ENCODE measurements around the gene F2RL3. TPM values are rescaled to one million over a fixed set of nuclear protein-coding genes. Genes with fewer than 3 reads are reported as not detected.

Gene F2RL3
- total and polyA plus RNA-seq, 7 donors, result 0.69 to 3.9 (median 1.9) TPM

DNA sequence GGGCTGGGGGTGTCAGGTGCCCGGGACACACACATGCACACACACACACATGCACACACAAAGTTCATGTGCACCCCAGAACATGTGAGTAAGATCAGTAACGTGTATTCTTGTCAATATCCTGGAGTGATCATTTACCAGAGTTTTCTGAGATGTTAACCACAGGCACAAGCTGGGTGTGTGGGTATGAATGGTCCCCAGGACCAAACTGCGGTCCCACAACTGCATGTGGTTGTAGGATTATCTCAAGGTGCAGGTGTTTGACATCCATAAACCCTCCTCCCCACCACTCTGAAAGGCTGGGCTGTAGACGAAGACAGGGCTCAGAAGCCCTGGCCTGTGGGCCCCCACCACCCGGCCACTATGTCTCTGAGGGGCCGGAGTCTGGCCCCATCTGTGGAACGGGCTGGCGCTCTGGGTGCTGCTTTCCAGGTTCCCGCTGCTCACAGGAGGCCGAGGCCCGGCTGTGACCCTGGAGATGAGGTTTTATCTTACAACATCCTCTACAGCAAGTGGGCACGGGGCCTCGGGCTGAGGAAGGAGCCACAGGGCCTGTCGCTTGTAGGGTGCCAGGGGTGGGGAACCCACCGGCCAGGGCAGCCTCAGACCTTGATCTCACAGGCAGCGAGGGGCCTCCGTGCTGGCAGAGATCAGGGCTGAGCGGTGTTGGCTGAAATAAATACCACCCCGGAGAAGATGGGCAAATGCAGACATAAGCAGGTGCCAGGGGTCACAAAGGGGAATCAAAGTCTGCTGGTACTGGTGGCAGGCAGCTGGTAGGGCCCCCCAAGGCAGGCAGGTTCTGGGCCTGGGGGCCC is 4.3 kb downstream of the F2RL3 start:
- TF ChIP-seq, protein P1, sequence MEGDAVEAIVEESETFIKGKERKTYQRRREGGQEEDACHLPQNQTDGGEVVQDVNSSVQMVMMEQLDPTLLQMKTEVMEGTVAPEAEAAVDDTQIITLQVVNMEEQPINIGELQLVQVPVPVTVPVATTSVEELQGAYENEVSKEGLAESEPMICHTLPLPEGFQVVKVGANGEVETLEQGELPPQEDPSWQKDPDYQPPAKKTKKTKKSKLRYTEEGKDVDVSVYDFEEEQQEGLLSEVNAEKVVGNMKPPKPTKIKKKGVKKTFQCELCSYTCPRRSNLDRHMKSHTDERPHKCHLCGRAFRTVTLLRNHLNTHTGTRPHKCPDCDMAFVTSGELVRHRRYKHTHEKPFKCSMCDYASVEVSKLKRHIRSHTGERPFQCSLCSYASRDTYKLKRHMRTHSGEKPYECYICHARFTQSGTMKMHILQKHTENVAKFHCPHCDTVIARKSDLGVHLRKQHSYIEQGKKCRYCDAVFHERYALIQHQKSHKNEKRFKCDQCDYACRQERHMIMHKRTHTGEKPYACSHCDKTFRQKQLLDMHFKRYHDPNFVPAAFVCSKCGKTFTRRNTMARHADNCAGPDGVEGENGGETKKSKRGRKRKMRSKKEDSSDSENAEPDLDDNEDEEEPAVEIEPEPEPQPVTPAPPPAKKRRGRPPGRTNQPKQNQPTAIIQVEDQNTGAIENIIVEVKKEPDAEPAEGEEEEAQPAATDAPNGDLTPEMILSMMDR (IDR thresholded peaks at IDR 0.05), result no peak
- no peak for TF ChIP-seq POLR2A (IDR thresholded peaks at IDR 0.05)
- no peak for TF ChIP-seq EP300 (IDR thresholded peaks at IDR 0.05)
- TF ChIP-seq POLR2AphosphoS5 (IDR thresholded peaks at IDR 0.05), result no peak
- intact Hi-C loops (cut with DNase I), result no loop called here
- WGBS, 2 donors, result 70 to 81% methylated on average over 19 of the region's 19 CpGs
- H3K9me3 ChIP-seq, result no peaks in the 10 kb centered on the region
- H3K4me1 ChIP-seq, result peaks cover 0 to 32% (median 14%) of the 10 kb centered on the region in 4 donors
- no peaks in the 10 kb centered on the region for H3K36me3 ChIP-seq
- H3K4me3 ChIP-seq, result no peak overlapping the region
- DNase-seq, result no peak
- H3K27ac ChIP-seq, result no peak overlapping the region
- H3K27me3 ChIP-seq, result peaks cover 10 to 28% (median 23%) of the 10 kb centered on the region in 3 donors

DNA sequence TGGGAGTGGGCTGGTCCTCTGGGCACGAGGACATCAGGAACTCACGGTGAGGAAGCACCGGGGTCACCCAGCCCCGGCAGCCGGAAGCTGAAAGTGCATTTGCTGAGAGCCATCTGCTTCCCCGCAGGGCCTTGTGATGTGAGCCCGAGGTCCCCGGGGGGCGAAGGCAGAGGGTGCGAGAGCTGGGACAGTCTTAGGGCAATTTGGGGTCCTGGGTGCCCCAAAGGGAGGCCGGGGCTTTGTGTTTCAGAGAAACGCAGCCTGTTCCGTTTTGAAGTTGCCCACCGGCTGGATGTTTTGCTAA is 4.8 kb downstream of the F2RL3 start:
- TF ChIP-seq, protein P1 (IDR thresholded peaks at IDR 0.05), result no peak
- TF ChIP-seq EP300 (IDR thresholded peaks at IDR 0.05), result no peak
- peak in 1 of 4 donors; percentile 20 for TF ChIP-seq POLR2AphosphoS5 (IDR thresholded peaks at IDR 0.05)
- intact Hi-C loops (cut with DNase I), result no loop called here
- Histone ChIP-seq H3K27me3 (peaks cover 10 to 23% (median 21%) of the 10 kb centered on the region in 3 donors), H3K4me1 (peaks cover 0 to 31% (median 13%) of the 10 kb centered on the region in 4 donors), H3K9me3 (no peaks in the 10 kb centered on the region), H3K4me3 (no peak overlapping the region), H3K36me3 (no peaks in the 10 kb centered on the region), H3K27ac (no peak overlapping the region)
- DNase-seq, result no peak
- WGBS, 2 donors, result 30 to 63% methylated on average over 14 of the region's 14 CpGs

DNA sequence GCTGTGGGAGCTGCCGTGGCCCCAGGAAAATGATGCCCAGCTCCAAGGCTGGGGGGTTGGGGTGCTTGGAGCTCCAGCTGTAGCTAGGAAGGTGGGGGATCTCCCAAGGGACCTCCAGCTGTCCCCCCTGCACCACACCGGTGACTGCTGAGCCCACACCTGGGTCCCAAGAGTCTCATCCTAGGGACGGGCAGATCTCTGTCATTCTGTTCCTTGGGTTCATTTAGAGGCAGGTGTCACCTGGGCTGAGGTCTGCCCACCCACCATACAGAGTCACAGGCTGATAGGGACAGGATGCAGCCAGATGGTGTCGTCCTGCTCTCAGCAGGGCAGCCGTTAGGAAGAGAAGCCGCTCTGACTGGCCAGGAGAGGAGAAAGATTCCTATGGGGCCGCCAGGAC is 5.3 kb downstream of the F2RL3 start:
- Histone ChIP-seq H3K27me3 (peaks cover 10 to 21% (median 19%) of the 10 kb centered on the region in 3 donors), H3K36me3 (no peaks in the 10 kb centered on the region), H3K4me3 (no peak overlapping the region), H3K4me1 (peaks cover 0 to 27% (median 11%) of the 10 kb centered on the region in 4 donors), H3K27ac (no peak overlapping the region), H3K9me3 (no peaks in the 10 kb centered on the region)
- 64 to 77% methylated on average over 7 of the region's 7 CpGs for WGBS, 2 donors
- DNase-seq, result no peak
- intact Hi-C loops (cut with DNase I), result no loop called here
- TF ChIP-seq, protein P1 (IDR thresholded peaks at IDR 0.05), result no peak
- TF ChIP-seq POLR2AphosphoS5 (IDR thresholded peaks at IDR 0.05), result no peak
- TF ChIP-seq EP300 (IDR thresholded peaks at IDR 0.05), result no peak
- no peak for TF ChIP-seq POLR2A (IDR thresholded peaks at IDR 0.05)

DNA sequence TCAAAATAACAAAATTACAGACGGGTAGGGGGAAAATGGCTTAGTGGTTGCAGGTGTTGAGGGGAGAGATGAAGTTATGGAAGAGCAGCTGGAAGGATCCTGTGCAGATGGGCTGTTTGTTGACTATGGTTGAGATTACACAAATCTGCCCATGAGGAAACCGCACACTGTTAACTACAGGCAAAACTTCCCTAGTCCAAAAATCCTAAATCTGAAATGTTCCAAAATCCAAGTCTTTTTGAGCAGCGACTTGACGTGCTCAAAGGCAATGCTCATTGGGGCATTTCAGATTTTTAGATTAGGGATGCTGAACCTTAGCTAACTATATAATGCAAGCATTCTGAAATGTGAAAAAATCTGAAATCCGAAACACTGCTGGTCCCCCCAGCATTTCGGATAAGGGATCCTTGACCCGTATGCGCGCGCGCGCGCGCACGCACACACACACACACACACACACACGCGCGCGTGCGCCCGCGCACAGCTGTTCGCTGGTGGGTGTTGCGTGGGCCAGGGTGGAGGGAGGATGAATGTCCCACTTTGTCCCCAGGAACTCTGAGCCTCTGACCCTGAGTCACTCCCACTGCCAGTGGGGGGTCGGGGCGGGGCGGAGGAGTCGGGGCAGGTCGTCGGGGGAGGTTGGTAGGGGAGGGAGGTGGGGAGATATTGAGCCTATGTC is 6.8 kb downstream of the F2RL3 start:
- H3K4me3 ChIP-seq, result peak overlapping the region in 2 of 4 donors; percentile 58 to 60
- H3K36me3 ChIP-seq, result no peaks in the 10 kb centered on the region
- no peaks in the 10 kb centered on the region for H3K9me3 ChIP-seq
- peaks cover 10 to 21% (median 12%) of the 10 kb centered on the region in 3 donors for H3K27me3 ChIP-seq
- H3K27ac ChIP-seq, result peak overlapping the region in 2 of 4 donors; percentile 61 to 62
- 56 to 57% methylated on average over 30 of the region's 30 CpGs for WGBS, 2 donors
- H3K4me1 ChIP-seq, result peaks cover 0 to 25% (median 10%) of the 10 kb centered on the region in 4 donors
- no peak for DNase-seq
- intact Hi-C loops (cut with DNase I), result no loop called here
- TF ChIP-seq, protein P1 (IDR thresholded peaks at IDR 0.05), result no peak
- TF ChIP-seq POLR2AphosphoS5 (IDR thresholded peaks at IDR 0.05), result no peak
- no peak for TF ChIP-seq EP300 (IDR thresholded peaks at IDR 0.05)
- no peak for TF ChIP-seq POLR2A (IDR thresholded peaks at IDR 0.05)

Measured in sigmoid colon (tissue), 7 donors.